HG02852 (cell line): ENCODE data around the gene ADAMTS16.

ENCODE experiments used
- ATAC-seq: cut with Tn5 transposase; IDR thresholded peaks from one replicate; pipeline ENCODE4 v1.9.1; 2021; ENCODE audit warnings: mild to moderate bottlenecking, moderate library complexity; ENCODE audit not compliant: unreplicated experiment

Gene ADAMTS16

DNA sequence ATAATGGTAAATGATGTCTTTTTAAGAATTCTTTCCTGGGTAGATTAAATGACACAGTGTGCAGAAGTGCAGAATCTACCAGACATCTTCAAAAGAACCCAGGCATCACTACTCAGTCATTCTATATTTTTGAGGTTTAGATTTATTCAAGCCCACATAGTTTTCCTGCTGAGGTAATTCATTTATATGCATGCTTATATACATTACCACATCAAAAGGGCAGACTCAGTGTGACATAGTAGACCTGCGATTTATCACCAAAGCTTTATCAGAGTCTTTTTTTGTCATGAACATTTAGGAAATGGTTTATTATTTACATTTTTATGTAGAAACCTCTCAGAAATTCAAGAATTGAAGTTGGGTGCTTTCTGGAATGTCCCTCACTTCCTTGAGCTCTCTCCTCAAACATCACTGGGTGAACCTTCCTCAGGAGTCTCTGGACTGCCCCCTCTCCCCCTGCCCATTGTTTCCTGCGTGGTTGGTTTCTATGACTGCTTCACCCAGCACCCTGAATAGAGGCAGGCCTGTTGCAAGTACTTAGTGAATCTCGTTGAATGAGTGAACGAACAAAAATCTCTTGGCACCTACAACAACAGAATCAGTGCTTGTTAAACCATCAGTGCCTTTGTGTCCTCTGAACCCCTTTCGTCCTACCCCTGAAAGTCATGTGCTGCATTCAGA is 42.5 kb downstream of the ADAMTS16 start:
- ATAC-seq: no peak

DNA sequence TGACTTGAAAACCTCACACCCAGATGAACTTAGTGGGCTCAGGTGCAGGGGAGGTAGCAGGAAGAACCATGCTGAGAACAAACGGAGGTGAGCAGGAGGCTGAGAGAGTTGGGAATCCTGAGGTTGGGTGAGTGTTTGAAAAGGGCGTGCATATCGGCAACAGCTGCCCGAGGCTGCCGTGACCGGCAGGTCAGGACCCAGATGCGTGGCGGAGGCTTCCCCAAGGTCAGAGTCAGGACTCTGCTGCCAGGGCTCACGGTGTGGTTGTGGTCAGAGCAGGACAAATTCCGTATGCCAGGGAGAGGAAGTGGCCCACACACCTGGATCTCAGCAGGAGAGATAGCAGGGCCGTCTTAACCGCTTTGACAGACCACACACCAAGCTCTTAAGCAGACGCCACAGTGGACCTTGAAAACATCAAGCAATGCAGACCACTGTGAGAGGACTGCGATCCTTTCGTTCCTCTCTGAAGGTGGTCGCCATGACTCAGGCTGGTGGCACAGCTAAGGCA is 43.1 kb downstream of the ADAMTS16 start:
- ATAC-seq: no peak

DNA sequence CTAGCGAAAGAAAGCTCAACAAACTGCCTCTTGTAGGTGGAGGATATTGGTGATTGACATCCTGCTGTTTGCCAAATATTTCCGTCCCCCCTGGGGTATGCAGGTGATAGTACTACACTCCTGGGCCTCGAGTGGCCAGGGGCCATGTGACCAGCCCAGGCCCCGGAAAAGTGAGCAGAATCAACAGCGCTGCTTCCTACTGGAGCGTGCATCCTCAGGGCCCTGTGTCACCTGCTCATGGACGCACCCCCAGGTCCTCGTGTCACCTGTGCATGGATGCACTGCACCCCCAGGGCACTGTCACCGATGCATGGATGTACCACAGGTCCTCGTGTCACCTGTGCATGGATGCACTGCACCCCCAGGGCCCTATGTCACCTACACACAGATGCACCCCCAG is 43.8 kb downstream of the ADAMTS16 start:
- no peak for ATAC-seq

DNA sequence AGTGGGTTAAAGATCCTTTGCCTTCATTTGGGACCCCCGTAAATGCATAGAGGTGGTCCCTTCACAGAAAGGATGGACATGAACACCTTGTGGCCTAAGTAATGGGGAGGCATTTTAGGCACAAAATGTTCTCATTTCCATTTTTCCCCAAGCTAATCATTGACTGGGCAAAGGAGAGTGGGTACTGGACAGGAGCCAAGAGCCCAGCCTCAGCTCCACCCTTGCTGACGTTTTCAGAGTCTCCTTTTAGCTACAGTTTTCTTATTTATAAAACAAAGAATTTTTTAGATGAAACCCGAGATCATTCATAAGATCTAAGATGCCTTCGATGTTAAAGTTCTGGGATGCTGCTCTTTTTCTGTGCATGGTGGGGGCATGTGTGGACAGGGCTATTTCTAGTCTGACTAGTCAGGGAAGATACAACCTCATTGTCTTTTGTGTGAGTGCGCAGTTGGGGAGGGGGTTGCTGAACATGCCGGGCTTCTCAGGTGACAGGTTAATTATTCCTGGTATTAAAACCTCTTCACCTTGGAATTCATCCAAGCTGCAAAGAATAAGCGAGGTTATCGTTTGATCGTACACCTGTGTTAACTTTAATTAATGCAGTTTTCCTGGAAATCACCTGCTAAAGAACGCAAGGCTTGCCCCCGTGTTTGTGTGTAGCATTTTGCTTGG is 48.4 kb downstream of the ADAMTS16 start:
- ATAC-seq: no peak

DNA sequence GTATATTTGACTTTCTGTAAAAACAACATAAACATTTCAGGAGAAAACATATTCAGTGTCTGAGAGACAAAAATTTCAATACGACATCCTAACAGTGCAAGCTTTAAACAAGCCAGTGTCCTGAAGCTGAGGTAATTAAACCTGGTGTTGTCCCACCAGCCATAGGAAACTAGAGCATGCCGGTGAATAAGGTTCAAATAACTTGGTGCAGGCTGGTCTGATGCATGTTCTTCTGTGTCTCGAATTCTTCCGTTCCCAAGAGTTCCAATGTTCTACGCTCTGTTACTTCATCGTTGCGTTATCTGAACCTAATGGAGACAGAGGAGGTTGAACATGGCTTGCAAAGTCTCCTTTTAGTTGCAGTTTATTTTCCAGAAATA is 48.9 kb downstream of the ADAMTS16 start:
- ATAC-seq: no peak

DNA sequence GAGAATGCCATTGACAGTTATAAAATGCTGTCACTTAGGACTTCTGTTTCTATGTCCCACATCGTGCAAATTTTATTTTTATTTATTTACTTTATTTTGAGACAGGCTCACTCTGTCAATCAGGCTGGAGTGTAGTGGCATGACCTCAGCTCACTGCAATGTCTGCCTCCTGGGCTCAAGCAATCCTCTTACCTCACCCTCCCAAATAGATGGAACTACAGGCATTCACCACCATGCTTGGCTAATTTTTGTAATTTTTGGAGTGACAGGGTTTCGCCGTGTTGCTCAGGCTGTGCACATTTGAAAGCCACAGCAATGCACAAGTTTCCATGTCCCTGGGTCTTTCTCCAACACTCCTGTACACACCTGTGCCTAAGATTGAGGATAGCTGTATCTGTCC is 51.8 kb downstream of the ADAMTS16 start:
- ATAC-seq: no peak

DNA sequence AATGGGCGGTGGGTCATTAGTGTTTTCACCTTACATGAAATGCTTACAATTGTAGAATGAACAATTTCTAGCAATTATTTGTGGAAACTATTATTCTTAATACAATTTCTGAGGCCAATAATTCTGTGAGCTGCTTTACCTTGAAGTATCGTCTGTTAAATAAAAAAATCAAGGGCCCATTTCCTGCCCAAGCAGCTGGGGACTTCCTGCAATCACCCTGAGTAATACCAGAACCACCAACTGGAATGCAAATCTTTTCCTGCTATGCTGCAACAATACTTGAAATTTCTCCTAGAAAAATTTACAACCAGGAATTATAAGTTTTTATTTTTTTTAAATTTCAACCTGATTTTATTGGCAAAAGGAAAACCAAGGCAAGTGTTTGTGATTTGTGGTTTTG is 52.6 kb downstream of the ADAMTS16 start:
- ATAC-seq: no peak

DNA sequence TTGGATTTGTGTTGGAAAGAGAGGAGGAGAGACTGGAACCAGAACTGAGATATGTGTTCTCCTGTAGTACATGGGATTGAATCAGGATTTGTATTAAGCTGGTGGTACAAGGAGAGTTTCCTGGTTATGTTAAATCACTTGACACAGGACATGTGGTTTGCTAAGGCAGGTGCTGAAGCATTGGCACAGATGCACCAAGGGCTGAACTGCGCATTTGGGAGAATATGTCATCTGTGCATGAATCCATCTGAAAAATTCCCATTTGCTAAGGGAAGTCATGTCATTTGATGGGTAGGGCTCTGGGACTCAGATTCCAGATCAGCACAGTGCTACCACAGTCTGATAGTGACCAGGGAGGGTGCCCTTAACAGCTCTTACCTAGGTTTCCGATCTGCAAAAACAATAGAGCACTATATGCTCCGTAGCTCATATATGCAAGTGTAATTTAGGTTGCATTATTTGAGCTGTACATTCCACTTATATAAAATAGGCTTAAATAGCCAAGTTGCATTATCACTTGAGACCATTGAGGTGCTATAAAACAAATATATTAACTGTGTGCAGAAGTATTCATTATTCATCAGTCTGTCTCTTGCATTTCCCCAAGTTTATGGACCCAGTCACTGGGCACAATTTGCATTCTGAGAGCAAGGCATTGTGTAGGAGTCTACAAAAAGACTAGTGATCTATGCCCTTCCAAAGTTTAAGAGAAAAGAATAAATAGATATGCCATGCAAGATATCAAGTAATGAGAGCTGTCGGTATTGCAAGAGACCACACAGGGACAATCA is 55.2 kb downstream of the ADAMTS16 start:
- no peak for ATAC-seq

DNA sequence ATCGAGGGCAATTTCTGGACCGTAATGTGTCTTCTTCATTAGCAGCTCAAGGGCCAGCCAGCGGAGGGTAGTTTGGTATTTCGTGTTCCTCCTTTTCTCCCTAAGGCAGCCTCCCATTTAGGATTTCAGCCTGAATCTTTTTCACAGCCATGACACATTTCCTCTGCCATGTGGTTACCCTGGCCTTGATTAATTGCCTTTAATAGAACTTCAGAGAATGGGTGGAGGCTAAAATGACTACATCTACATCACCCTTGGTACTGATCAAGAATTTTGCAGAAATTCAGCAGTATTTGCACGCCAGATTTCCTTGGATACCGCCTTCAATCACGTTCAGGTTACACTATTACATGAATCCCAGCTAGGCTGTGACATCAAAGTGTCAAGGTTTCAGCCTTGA is 58.0 kb downstream of the ADAMTS16 start:
- ATAC-seq: no peak

DNA sequence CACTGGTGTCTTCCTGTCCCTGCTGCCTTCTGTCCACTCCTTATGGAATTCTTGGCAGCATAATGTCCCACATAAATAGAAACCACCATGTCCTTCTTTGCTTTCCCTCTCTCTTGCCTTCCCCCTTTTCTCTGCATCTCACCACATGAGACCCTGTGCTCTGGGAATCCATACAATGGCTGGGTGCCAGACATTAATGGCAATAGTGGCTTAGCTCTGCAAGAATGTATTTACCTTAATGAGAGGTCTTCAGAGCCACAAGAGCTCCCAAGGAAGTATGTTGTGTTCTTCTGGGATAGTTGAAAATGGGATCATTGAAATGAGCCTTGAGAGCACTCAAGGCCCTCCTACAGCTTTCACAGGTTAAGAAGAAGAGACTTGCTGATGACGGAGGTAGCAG is 58.7 kb downstream of the ADAMTS16 start:
- ATAC-seq: no peak

DNA sequence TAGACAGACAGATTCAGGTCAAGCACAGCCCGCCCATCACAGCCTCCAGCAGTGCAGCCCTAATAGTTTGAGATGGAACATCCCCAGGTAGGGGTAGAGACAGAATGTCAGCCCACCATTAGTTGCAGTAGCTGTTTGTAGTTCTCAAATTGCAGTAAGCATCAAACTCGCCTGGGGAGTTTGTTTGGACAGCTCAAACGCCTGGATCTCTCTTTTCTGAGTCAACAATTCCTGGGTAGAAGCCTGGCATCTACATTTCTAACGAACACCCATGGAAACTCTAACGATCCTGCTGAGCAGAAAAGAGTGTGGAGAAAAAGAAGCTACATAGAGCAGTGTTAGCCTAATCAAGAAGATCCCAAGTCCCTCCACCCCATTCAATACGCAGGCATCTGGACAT is 59.4 kb downstream of the ADAMTS16 start:
- ATAC-seq: no peak

DNA sequence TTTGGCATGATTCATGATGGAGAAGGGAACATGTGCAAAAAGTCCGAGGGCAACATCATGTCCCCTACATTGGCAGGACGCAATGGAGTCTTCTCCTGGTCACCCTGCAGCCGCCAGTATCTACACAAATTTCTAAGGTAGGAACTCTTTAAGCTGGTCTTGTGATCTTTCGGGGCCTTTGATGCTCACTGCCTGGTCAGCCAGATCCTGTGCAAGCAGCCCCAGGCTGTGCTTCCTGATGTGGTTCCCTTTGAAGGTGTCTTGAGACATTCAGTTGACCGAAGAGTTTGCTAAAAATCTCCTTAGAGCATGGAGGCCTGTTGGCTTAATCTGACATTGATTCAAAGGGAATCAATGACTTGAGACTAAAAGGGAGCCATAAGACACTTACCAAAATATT is 60.0 kb downstream of the ADAMTS16 start:
- ATAC-seq: no peak

DNA sequence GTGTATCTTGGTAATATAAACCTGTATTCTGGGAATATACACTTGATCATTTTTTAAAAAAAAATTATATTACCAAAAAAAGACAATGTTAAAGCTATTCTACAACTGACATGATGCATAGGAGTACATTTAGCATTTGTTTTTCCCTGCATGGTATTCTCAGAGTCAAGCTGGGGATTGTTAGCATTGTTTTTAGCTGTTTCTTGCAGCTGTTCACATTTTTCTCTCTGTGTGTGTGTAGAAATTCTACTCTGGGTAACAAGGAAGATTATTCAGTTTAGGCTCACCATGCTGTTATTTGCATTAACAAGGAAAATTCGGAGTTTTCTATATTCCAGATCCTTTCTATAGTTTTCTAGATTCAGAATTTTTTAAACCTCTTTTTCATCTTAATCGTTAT is 62.2 kb downstream of the ADAMTS16 start:
- ATAC-seq: no peak

DNA sequence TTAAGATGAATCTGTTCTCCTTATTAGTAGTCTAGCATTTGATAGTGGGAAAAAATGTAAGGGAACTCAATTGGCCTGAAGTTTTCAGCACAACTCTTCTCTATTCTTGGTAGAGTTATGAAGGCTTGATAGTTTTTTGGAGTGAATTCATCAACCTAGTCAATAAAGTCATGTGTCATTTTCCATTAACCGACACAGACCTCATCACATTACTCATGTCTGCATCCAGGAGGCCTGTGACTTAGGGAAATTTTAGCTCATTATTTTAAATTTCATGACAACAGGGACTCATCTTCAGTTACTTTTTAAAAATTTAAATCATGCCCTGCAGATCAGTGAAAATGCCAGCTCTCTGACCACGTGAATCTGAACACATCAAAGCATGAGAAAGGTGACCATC is 63.3 kb downstream of the ADAMTS16 start:
- ATAC-seq: no peak

DNA sequence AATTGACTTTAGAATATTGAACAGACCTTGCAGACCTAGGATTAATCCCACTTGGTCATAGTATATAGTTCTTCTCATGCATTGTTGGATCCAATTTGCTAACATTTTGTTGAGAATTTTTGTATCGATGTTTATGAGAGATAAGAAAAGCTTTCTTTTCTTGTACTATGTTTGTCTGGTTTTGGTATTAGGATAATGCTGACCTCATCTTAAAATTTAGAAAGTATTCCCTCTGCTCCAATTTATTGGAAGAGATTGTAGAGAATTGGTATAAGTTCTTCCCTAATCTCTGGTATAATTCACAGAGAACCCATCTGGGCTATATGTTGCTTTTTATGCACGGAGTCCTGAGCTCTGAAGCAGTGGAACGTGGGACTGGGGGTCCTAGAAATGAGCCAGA is 67.7 kb downstream of the ADAMTS16 start:
- no peak for ATAC-seq

DNA sequence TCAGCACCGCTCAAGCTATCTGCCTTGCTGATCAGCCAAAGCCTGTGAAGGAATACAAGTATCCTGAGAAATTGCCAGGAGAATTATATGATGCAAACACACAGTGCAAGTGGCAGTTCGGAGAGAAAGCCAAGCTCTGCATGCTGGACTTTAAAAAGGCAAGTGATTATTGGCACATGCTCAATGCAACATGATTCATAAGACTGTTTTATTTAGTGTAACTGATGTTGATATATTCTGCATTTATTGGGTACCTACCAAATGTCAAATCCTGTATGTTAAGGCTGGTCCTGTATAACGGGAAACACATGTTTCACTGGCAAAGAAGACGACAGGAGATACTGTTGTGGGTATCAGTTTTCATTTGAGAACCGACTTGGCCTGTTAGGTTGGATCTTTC is 69.0 kb downstream of the ADAMTS16 start:
- no peak for ATAC-seq

DNA sequence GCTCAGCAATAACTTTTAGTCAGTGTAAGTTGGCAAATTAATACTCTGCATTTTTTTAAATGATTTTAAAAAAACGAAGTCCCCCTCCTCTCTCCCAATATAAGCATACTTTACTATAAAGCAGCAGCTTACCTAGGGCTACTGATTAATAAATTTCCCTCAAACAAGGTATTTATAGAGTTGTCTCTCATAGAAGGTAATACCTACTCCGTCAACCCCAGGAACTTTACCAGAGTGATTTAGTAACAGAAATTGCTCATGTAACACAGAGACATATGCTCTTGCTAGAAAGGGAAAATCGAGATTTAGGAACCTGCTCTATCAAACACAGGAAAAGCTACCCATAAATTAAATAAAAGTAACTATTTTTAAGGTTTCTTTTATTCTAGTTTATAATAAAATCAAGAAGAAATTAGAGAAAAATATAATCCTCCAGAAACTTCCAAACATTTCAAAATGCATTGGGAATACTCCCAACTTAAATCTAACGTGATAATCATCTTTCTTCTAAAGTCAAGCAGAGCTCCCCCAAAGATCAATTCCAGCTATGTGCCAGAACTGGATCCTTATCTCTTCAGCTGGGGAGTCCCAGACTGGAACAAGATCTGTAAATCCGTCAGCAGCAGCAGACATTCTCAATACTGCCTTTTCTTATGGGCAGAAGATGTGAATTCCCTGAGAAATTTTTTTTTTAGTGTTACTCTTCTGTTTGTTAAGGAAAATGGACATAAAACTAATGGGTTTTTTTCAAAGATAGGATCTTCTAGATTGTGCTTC is 69.6 kb downstream of the ADAMTS16 start:
- ATAC-seq: no peak

DNA sequence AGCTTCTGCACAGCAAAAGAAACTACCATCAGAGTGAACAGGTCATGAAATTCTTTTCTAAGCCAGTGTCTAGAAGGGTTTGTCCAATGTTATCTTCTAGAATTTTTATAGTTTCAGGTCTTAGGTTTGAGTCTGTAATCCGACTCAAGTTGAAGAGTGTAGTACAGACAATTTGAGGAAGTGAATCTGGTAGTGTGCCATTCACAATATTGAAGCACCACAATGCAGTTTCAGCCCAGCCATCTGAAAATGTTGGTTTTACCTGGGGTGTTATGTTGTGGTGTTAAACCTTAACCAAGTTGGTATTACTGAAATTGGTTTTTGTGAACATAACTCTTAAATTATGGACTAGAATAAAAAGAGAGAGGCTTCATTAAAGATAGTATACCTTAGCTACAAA is 77.2 kb downstream of the ADAMTS16 start:
- peak; percentile 69 for ATAC-seq

DNA sequence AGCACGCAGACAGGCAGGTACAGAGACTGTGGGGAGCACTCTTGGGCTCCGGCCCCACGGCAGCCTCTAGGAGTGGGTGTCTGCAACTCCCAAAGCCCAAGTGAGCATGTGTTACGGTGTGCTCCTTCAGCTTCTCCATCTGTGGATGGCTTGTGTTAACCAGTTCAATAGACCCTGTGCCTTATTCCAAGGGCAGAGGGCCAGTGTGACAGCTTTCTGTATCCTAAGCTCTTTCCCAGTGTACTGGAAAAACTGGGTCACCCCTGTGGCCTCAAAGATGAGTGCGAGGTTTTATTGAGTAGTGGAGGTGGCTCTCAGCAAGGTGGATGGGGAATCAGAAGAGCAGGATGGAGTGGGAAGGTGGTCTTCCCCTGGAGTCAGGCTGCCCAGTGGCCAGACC is 78.3 kb downstream of the ADAMTS16 start:
- no peak for ATAC-seq

DNA sequence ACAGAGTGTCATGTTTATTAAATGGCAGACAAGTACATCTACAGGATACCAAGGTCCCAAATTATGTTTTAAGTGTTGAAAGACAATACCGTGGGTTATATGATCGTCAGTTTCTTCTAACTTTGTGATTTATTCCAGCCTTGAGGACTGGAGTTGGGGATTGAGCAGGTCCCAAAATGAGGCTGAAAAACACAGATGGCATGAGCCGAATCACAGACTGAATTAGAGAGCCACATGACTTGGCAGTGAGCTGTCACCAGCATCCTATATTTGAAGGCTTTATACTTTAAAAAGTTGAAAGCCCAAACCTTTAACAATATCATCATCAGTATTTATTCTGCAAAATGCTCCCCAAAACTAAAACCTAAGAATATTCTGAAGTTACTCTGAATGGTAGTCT is 79.4 kb downstream of the ADAMTS16 start:
- ATAC-seq: no peak
